ENCODE results near the gene TM9SF4.

The TM9SF4 gene
- total RNA-seq = 39.8 to 43.0 reads per million in 2 donors

- DNase-seq = peak; percentile 27
Observed at GRCh38 chr20:32109392-32110172, at the start of gene TM9SF4. TSS of gene TM9SF4 (plus strand) at chr20:32109714. CDS start at chr20:32109741, 27 bp downstream.

- DNase-seq = no peak
Observed at GRCh38 chr20:32062776-32063170, 46.7 kb upstream of the TM9SF4 start.

GRCh38 chr20:32063695-32064094, 45.8 kb upstream of the TM9SF4 start:
- no peak for DNase-seq

- no peak for DNase-seq
Observed at GRCh38 chr20:32064667-32065066, 44.8 kb upstream of the TM9SF4 start.

- DNase-seq = no peak
Observed at GRCh38 chr20:32067234-32067821, 42.2 kb upstream of the TM9SF4 start.

GRCh38 chr20:32068174-32068573, 41.3 kb upstream of the TM9SF4 start:
- no peak for DNase-seq

- no peak for DNase-seq
Observed at GRCh38 chr20:32069711-32070110, 39.8 kb upstream of the TM9SF4 start.

- no peak for DNase-seq
Observed at GRCh38 chr20:32070282-32070681, 39.2 kb upstream of the TM9SF4 start.

GRCh38 chr20:32070690-32071213, 38.8 kb upstream of the TM9SF4 start:
- no peak for DNase-seq

GRCh38 chr20:32071395-32072167, 37.9 kb upstream of the TM9SF4 start:
- no peak for DNase-seq

GRCh38 chr20:32072168-32072750, 37.3 kb upstream of the TM9SF4 start:
- DNase-seq = no peak

GRCh38 chr20:32075534-32075933, 34.0 kb upstream of the TM9SF4 start:
- no peak for DNase-seq

GRCh38 chr20:32077190-32077589, 32.3 kb upstream of the TM9SF4 start:
- no peak for DNase-seq

- no peak for DNase-seq
Observed at GRCh38 chr20:32078322-32078721, 31.2 kb upstream of the TM9SF4 start.

- no peak for DNase-seq
Observed at GRCh38 chr20:32078791-32079190, 30.7 kb upstream of the TM9SF4 start.

- no peak for DNase-seq
Observed at GRCh38 chr20:32079655-32080109, 29.8 kb upstream of the TM9SF4 start.

- DNase-seq = no peak
Observed at GRCh38 chr20:32080783-32081182, 28.7 kb upstream of the TM9SF4 start.

GRCh38 chr20:32083469-32083868, 26.0 kb upstream of the TM9SF4 start:
- DNase-seq = no peak

GRCh38 chr20:32087070-32087469, 22.4 kb upstream of the TM9SF4 start:
- DNase-seq = no peak

- no peak for DNase-seq
Observed at GRCh38 chr20:32088759-32089158, 20.8 kb upstream of the TM9SF4 start.

- no peak for DNase-seq
Observed at GRCh38 chr20:32089637-32090362, 19.7 kb upstream of the TM9SF4 start.

- peak; percentile 23 for DNase-seq
Observed at GRCh38 chr20:32091888-32092346, 17.6 kb upstream of the TM9SF4 start.
